GM19240 (cell line): ENCODE measurements around the gene AMER2.
"Not testable (repeated sequence)": the region's sequence is repeated elsewhere in the genome, so short reads cannot be mapped to it uniquely, and the experiment has no call there.

ENCODE experiments used
- DNase-seq: peaks from one replicate; pipeline ENCODE4 v3.0.0; 2011; ENCODE audit warnings: low spot score; ENCODE audit not compliant: insufficient read length

Gene AMER2

DNA sequence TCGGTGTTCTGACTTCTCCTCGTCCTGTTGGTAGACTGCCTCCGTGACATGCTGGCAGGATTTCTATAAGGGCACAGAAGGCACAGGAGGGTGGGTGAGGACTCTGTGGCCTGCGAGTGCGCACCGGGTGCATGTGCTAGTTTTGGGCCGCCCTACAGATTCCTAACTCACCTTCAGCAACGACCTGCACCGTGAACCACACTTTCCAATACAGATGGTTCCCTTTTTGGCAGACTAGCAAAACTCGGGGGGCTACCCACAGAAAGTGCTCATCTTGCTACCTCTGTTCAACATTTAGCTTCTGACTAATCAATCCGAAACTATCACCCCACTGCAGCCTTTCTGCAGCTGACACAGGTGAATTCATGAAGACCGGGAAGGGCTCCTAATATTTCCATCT lies 14.1 kb upstream of the AMER2 start:
- DNase-seq = no peak

DNA sequence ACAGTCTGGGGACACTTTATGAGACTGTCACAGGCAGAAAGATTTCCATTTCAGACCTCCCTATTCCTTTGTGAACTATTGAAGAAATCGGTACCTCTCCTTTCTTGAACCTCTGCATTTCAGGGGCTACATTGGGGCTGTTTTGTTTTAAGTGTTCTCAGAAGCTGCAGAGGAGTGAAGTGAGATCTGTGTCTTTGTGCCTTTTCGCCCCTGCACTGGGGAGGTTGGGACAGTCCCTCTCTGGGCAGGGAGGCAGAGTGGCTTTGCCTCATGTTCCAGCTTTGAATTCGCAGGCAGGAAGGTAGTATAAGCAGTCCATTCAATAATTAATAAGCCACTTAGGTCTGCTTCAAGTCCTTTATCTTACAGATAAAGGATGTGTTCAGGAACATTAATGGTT lies 9.5 kb upstream of the AMER2 start:
- DNase-seq = no peak

DNA sequence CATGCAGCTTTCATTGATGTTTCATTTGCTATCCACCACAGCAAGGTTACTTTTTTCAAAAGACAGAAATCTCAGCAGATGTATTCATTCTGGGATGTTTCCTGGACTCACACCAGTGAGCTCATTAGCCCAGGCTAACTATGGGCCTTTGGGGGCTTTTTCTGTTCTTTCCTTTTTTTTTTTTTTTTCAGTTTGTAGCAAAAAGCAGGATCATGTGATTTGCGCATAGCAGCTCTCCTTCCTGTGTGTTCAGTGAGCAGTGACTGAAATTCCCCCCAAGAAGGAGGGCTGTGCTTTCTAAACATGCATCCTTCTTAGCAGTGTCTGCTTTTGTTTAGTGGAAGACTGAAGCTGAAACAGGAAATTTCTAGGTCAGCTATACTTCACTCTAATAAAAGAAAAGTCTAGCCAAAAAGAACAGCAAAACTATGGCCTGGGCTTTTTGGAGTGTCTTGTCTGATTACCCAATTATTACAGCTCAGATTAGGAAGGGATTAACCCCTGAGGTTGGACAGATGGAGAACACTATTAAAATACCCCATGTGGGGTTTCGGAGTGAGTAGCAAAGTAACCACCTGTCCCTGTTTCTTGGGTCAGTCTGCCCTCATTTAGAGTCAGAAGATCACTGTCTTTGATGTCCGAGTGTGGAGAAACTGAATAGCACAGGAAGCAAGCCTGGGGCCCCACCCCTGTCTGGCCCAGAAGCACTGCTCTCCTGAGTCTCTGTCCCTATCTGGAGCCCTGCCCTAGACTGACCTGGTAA lies 8.9 kb upstream of the AMER2 start:
- DNase-seq = peak; percentile 35

DNA sequence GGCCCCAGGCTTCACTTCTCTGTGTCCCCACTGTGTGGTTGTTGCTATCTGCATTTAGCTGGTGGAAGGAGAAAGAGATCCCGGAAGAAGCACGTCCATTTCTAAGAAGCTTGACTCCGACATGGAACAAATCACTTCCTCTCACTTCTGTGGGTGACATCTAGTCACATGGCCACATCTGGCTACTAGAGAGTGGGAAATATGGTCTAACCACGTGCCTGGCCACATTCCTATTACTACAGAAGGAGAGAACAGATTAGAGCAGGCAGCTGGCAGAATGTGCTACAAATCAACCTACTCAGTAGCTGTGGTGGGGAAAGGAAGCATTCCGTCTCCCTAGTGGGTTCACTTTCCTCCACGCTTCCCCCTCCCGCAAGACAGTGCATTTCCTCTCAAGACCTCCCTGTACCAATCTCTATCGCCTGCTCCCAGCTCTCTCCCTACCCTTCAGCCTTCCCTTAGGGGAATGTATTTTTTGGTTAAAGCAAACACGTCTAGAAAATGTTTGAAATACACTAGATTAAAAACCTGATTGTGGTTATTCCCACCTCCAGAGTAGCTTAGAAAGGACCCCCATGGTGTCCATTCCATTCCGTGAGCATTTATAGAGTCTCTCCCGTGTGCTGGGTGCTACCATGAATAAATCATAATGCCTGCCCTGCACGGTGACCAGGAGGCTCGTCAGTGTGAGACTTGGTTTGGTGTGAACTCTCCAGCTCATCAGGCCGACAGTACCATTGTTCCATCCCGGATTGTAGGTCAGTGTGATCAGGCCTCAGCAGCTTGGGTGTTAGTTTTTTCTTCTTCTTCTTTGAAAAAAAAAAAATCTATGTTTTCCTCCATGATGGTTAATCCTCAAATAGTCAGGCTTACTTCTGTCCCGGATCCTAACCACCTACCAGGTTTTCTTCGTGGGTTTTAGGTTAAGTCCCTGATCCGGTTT lies 8.0 kb upstream of the AMER2 start:
- no peak for DNase-seq

DNA sequence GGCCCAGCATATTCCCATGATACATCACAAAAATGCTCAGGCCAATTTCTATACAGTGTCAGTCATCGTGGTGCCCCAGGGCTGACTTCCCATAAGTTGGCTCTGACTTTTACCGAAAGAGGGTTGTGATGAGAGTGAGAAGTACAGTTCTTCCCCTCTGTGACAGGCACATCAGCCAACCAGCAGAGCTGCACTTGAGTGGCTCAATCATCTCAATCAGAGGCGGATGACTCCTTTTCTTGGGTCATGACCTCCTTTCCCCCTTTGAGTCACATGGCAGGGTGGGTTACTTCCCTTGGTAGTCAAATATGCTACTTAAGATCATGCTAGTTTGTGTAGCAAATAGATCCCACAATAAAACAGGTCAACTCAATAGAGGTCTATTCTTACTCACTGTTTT lies 6.9 kb upstream of the AMER2 start:
- DNase-seq = no peak

DNA sequence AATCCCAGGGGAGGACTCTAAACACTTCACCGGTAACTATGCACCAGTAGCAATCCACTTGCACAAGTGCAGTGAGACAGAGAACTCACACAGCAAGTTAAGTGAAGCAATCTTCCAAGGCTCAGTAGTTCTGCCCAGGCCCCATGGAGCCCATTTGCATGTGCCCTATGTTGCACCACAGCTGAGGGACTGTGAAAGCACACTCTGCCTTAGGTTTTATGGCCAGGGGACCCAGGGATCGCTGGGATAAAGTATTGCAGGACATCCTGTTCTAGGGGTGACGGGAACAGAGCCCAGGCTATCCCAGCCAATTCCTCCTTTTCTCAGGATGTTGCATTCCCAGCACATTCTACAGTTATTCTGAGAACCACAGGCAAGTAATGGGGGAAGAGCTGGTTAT lies 6.0 kb upstream of the AMER2 start:
- DNase-seq = no peak

DNA sequence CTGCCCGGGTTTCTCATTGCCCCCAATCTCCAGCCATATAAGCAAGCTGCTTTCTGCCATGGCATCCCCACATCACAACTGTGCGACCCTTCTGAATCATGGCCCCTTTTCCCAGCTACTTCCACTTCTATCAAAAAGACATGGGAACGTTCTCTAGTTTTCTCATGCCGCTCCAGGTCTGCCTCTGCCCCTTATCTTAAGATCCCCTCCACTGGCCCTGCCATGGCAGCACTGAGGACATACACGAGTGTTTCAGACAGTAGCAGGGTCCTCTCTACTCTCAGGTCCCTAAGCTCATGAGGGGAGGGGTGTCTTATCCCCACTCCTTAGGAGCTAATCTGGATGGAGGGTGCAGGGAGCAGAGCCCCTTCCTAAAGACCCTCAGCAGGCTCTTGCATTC lies 5.5 kb upstream of the AMER2 start:
- no peak for DNase-seq

DNA sequence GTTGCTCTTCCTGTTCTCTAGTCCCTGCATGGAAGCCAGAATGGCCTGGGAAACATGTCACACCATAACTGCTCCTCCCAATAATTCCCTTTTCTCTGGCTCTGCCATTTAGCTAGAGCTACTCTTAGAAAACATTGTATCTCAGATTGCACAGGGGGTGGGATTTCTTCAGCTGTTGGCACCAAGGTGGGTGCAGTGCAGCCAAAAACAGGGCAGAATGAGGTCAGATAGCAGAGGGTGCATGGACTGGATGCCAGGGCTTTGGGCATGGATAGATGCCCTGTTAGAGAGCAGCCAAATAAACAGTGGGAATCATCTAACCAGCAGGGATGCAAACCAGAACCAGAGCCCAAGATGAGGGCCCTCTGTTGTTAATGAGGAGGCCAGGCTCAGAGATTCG lies 4.9 kb upstream of the AMER2 start:
- no peak for DNase-seq

DNA sequence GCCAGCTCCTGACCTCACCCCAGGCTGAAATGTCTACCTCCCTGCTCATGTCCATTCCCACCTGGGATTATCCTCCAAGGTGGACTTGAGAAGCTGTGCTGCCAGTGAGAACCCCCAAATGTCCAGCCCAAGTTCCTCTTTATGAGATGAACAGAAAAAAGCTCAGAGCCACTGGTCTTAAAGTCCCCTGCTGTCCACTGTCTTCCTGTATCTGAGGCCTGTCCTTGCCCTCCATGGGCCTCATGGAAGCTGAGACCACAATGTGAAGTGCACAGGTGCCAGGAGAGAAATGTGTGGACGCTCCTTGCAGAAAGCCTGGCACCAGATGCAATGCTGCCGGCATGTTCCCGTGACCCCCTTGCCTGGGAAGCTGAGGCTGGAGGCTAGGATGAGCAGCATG lies 3.3 kb upstream of the AMER2 start:
- DNase-seq = no peak

DNA sequence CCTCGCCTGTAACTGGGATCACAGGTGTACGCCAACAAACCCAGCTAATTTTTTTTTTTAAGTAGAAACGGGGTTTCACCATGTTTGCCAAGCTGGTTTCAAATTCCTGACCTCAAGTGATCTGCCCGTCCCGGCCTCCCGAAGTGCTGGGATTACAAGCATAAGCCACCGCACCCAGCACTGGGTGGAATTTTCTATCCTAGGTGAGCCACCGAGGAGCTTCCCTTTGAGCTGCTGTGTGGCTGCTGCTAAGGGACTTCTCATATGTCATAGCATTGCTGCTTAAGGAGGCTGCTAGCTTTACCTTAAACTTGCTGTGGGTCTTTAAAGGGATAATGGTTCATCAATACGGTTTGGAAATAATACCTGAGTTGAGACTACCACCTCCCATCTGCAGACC lies 2.9 kb upstream of the AMER2 start:
- no peak for DNase-seq

DNA sequence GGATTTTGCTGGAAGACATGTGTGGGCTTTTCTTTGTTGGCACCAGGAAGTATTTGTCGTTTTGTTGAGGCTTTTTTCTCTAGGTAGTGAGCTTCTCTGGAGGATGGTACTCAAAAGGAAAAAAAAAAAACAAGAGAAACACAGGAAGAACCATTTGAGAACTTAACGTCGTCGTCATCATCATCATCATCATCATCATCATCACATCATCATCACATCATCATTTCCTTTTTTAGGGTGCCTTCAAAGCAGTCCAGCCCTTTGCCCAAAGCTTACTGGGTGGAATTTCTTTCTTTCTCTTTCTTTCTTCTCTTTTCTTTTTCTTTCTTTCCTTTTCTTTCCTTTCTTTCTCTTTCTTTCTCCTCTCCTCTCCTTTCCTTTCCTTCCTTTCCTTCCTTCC lies 2.2 kb upstream of the AMER2 start:
- no peak for DNase-seq

DNA sequence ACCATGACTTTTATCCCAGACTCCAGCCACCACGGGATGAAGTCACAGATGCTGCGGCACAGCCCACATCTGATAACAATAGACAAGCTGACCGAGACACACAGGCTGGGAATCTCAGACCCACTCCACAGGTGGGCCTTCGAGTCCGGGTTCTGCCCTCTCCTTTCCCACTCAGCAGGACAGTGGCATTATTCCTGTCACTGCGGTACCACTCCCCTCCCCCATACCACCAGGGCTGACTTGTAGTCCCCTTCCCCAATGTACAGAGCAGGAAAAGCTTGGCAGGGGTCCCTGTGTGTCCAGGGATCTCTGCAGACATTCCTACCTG lies 179 bp upstream of the AMER2 start:
- no peak for DNase-seq

DNA sequence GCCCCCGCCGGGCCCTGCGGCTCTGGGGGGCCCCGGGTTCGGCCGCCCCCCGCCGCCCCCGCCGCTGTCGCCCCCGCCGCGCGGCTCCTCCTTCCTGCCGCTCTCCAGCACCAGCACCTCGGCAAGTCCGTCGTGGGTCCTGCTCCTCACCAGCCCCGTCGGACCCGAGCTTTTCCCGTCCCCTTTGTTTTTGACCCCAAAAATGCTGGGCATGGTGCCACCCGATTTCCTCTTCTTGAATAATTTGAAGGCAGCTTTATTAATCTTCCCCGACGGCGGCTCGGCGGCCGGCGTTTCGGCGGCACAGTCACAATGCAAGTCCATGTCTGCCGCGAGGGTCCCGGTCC lies 945 bp downstream of the AMER2 start:
- DNase-seq = no peak

DNA sequence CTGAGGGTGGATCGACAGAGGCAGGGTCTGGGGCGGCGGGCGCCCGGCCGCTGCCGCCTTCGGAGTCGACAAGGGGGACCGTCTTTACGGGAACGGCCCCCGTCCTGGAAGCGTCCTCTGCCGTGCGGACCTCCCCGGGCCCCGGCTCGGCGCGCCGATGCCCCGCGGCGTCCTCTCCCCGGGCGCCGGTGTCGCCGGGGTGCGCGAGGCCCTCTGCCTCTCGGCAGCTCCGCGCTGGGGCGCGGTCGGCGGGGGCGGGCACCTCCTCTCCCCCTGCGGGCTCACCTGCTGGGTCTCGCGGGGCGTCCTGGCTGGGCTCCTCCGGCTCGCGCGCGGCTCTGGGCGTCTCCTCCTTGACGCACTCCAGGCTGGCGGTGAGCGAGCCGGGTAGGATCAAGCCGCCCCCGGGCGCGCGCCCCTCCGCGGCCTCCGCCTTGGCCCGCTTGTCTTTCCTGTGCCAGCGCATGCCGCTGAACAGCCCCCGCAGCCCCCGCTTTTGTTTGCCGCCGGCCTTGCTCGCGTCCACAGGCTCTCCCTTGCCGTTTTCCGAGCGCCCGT lies 1.5 kb downstream of the AMER2 start:
- DNase-seq = no peak

DNA sequence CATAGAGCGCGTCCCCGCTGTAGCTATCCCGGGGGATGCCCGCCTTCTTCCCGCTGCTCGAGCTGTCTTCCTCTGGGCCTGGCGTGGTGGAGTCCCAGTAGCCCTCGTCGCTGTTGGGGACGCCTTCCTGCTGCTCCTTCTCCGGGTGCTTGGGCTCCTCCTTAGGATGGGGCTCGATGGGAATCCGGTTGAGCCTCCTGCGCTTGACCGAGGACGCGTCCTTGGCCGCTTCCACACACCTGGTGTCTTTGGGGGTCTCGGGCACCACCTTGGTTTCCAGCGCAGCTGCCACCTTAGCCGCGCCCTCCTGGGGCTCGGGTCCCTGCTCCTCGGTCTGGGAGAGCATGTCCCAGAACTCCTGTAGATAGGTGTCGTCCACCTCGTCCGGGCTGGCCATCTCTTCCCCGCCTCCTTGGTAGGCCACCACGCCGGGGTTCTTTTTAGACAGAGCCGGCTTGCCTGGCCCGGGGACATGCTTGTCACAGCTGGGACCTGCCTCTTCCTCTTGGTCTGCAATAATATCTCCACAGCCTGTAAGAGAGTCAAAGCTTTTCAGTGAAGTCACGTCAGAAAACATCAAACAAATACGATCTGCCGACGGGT lies 2.0 kb downstream of the AMER2 start:
- no peak for DNase-seq

DNA sequence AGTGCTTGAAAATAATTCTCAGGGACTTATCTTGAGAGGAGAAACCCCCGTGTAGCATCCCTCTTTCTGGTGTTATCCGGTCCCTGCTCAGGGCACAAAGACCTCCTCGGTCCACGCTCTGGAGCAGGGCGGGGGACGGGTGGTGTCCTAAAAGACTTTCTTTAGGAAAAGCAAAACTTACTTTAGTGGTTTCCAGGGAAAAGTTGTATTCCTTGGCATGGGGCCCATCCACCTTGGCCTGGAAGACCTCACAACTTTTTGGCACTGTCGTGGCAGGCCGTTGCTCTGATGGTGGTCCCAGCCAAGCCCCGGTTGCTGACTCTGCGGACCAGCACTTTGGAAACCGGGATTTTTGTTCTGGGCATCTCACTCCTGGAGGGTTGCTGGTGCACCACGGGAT lies 2.7 kb downstream of the AMER2 start:
- no peak for DNase-seq

DNA sequence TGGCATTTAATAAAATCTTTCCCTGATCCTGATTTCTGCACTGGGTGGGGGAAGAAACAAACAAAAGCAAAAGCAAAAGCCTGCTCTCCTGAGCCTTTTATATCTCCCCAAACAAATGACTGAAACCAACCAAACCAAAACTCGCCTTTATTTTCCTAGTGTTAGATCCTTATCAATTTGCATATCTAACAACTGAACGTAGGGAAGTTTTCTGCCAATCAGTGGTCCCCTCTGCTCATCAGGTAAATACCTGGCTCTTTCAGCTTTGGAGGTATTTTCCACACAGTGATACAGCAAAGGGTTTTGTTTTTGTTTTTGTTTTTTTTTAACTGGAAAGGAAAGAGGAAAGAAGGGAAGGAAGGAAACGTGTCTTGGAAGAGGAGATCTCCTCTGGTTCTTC lies 3.3 kb downstream of the AMER2 start:
- no peak for DNase-seq

DNA sequence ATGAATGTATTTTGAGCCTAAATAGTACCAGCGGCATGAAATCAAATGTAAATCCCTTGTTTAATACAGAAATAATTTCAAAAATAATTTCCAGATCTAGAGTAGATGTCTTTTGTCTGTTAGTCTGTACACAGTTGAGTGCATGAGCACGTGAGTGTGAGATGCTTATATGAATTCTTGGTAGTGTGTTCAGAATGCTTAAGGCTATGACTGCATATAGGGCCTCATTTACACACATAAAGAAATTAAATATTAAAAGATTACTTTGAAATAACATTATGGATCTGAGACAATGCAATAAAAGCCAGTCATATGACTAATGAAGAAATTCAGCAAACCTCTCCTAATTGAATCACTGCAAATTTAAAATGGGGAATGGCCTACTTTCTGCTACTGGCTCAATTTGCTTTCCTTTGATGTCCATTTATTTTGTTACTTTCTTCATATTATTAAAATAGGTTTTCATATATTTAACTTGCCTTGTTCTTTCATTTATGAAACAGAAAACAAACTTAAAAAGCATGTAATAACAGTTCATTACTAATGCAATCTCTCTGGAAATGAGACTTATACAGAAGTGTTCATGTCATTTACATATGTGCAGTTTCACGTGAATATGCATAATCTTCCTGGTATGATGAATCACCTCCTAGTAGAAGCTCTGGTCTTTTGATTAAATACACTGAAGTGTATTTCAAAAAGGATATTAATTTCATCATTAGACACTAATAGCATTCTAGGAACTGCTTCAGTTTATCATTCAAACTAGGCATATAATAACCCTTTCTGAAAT lies 4.5 kb downstream of the AMER2 start:
- DNase-seq = no peak

DNA sequence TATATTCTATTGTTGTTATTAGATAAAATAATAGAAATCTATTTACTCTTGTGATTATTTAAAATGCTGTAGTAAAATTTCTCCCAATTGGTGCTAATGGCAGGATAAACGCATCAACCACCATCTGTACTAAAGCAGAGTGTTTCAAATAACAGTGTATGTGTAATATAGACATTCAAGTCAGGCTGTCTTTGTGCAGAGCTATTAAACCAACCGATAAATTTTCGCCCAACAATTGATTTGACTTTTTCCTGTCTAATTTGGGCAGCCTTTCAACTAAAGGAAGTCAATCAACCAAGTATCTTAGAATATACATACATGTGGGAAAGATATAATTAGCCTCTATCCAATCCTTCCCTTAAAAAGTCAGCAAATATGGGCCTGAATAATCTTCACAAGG lies 5.8 kb downstream of the AMER2 start:
- DNase-seq = no peak

DNA sequence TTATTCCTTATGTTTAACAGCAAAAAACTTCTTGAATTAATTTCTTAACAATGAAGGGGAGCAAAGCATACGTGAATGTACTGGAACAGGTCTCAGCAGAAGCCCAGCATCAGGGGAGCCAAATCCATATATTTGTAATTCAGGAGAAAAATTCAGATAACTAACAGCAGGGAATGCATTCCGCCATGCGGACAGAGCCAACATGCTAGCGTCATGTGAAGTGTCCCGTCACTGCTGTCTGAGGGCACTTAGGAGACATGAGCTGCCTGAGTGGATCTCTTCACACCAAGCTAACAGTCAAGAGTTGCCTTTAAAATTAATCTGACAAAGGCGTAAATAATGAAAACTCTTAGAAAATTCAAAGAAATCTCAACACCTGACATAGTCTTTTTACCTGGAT lies 6.4 kb downstream of the AMER2 start:
- no peak for DNase-seq

DNA sequence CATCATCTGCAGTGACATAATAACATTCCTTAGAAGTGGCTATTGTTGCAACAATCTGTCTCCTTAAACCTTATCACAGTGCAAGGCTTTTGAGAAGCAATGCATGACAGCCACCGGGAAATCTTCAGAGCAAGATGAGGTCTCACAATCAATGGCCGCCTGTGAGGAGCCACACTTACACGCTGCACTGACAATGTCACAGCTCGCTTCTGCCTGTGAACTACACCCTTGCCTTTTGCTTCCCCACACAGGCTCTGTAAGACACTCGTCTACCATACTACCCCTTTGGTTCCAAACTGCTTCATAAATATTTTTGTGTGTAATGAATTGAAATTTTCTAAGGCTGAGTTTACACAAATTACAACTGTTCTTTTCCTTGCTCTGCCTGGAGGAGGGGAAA lies 6.9 kb downstream of the AMER2 start:
- DNase-seq = not testable (repeated sequence)

DNA sequence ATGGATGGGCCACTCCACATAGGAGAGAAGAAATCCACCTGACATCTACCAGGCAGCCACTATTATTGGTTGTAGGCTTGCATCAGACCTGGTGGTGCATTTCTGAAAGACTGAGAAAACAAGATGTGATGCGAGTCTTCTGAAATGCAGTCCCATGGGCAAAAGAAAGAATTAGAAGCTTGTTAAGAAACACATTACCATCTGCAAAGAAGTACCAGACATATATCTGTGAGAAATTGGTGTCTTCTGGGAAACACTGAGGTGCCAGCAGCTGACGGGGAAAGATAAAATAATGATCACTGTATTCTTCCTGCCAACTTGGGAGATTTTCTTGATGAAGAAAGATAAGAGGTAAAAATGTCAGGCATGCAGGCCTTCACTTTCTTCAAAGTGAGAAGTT lies 14.4 kb downstream of the AMER2 start:
- no peak for DNase-seq
